ENCODE results near the gene ZSWIM2.

DNA sequence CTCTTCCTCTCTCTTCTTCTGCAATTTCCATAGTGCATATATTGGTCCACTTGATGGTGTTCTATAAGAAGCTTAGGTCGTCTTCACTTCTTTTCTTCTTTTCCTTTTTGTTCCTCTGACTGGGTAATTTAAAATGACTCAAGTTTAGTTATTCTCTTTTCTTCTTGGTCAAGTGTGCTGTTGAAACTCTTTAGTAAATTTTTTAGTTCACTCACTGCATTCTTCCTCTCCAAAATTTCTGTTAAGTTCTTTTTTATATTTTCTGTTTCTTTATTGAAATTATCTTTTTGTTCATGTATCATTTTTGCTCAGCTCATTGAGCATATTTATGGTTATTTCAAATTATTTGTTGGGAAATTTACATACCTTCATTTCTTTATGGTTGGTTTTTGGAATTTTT lies 32.7 kb upstream of the ZSWIM2 start:
- TF ChIP-seq POLR2AphosphoS5 (IDR thresholded peaks at IDR 0.05) (no peak), POLR2A (IDR thresholded peaks at IDR 0.05) (no peak)
- TF ChIP-seq, protein P1, sequence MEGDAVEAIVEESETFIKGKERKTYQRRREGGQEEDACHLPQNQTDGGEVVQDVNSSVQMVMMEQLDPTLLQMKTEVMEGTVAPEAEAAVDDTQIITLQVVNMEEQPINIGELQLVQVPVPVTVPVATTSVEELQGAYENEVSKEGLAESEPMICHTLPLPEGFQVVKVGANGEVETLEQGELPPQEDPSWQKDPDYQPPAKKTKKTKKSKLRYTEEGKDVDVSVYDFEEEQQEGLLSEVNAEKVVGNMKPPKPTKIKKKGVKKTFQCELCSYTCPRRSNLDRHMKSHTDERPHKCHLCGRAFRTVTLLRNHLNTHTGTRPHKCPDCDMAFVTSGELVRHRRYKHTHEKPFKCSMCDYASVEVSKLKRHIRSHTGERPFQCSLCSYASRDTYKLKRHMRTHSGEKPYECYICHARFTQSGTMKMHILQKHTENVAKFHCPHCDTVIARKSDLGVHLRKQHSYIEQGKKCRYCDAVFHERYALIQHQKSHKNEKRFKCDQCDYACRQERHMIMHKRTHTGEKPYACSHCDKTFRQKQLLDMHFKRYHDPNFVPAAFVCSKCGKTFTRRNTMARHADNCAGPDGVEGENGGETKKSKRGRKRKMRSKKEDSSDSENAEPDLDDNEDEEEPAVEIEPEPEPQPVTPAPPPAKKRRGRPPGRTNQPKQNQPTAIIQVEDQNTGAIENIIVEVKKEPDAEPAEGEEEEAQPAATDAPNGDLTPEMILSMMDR (IDR thresholded peaks at IDR 0.05): no peak
